HG03175 (cell line): ENCODE measurements around the gene GTF2A1L.

ENCODE experiments used
- ATAC-seq: cut with Tn5 transposase; IDR thresholded peaks from one replicate; pipeline ENCODE4 v1.9.1; 2021; ENCODE audit warnings: mild to moderate bottlenecking, moderate library complexity; ENCODE audit not compliant: unreplicated experiment

The GTF2A1L gene

GRCh38 chr2:48728840-48729239 is 111.2 kb downstream of the GTF2A1L start:
- no peak for ATAC-seq
